GM18861 (cell line): ENCODE results near the gene SGTB.
"Not testable (repeated sequence)": the region's sequence is repeated elsewhere in the genome, so short reads cannot be mapped to it uniquely, and the experiment has no call there.

Source experiments
- ATAC-seq: cut with Tn5 transposase; IDR thresholded peaks from one replicate; pipeline ENCODE4 v1.9.1; 2021; ENCODE audit not compliant: unreplicated experiment

The SGTB gene

DNA sequence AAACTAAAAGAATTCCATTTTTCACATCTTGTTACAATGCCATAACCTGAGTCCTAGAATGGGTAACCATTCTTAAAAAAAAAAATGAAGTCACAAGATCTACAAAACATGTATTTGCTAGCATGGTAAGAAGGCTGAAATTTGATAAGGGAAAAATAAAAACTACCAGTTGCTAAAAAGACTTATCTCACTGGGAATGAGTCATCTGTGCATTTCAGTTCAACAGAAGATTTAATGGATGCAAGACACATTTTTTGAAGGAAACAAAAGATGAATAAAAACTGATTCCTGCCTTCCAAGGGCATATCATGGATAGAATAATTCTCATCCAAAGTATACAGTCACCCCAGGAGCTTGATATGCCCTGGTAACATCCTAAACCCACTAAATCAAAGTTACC is 47.2 kb downstream of the SGTB start:
- ATAC-seq: no peak

- no peak for ATAC-seq
Observed at GRCh38 chr5:65672796-65673195, 49.1 kb downstream of the SGTB start.

DNA sequence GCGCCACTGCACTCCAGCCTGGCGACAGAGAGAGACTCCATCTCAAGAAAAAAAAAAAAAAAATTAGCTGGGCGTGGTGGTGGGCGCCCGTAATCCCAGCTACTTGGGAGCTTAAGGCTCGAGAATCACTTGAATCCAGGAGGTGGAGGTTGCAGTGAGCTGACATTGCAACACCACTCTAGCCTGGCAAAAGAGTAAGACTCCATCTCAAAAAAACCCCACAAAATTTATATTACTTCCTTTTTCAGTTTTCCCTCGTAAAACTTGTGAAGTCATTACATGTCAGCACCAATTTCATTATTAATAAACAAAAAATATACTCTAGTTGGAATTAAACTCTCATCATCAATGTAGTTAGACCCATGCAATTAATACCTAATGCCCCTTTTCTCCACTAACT is 53.2 kb downstream of the SGTB start:
- ATAC-seq: no peak

DNA sequence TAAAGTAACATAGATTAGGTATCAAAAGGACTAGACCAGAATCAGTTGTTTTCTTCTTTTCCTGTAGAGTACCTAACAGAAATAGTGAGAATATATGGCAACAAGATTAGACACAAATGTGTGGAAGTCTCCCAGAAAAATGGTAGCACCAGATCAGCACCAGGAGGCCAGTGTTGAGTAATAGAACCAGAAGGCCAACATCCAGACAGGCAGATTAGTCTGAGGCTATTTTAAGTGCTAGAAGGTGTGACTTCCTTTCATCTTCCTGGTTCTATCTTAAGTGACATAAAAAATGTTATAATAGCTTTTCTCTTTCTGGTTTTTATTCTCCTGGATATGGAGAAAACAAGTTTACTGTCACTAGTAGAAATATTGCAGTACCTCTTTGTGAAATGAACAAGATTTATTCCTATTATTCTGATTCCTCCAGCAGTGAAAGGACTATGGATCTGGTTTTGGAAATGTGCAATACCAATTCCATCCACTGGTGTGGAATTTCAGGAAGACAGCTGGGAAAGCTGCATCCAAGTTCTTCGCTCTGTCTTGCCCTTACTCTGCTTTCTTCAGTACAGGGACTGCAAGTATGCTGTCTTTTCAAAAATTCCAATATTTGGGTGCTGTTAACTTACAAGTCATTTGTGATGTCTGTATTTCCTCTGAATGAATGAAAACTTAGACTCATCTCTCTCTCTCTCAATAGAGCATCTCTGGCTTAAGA is 57.9 kb downstream of the SGTB start:
- ATAC-seq: no peak

GRCh38 chr5:65654713-65655112 is 67.2 kb downstream of the SGTB start:
- no peak for ATAC-seq

- ATAC-seq: no peak
Observed at GRCh38 chr5:65651144-65651543, 70.8 kb downstream of the SGTB start.

DNA sequence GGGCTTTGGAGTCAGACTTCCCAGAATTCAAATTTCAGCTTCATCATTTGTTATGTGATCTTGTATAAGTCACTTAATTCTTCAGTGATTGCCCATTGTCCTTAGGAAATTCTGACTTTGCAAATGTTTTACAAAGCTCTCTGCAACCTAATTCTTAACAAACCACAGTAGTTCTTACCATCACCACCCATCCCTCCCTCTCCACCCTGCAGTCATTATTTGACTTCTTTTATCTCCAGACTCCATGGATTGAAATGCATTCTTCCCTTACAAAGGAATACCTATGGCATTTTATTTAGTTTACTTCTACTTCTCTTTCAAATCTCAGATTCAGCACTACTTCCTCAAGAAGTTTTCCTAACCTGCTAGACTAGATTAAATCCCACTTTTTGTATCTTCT is 74.0 kb downstream of the SGTB start:
- no peak for ATAC-seq

GRCh38 chr5:65646938-65647337 is 75.0 kb downstream of the SGTB start:
- ATAC-seq: no peak

- no peak for ATAC-seq
Observed at GRCh38 chr5:65640240-65640639, 81.7 kb downstream of the SGTB start.

- no peak for ATAC-seq
Observed at GRCh38 chr5:65630981-65631380, 90.9 kb downstream of the SGTB start.

GRCh38 chr5:65625743-65626142 is 96.2 kb downstream of the SGTB start:
- ATAC-seq: no peak

GRCh38 chr5:65624571-65625555 is 97.0 kb downstream of the SGTB start, which contains the start of the genes SHLD3 and TRAPPC13:
SHLD3 (plus strand) TSS chr5:65625027; CDS start chr5:65629588, 4,561 bp downstream.
TRAPPC13 (plus strand) TSS chr5:65625027; CDS start chr5:65625061, 34 bp downstream.
- ATAC-seq: peak; percentile 48

DNA sequence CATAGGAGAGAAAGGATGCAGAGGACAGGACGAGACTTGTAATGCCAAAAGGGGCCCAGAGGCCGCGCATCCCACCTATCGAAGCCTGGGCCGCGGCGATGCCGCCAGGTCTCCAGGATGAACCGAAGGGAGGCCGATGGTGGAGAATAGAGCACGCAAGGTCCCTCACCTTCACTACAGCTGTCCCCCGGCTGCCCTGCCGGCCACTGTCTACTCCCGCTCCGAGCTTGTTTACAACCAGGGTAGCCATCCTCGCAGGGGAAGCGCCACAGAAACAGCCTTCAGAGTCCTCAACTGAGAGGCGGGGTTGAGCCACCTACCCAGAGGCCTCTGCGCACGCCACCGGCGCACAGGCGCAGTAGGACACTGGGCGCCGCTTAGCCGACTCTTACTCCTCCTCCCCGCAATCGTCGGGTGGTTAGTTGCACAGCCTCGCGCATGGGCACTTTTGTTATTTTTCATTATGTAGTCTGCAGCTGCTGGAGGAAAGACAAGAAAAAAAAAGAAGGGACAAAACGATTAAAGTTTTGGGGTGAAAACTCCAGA is 97.8 kb downstream of the SGTB start, which contains the start of gene TRIM23:
TRIM23 (minus strand) TSS at position 309 of the 546 bp plus-strand sequence; CDS start at position 250, 59 bp downstream.
- peak; percentile 90 for ATAC-seq

DNA sequence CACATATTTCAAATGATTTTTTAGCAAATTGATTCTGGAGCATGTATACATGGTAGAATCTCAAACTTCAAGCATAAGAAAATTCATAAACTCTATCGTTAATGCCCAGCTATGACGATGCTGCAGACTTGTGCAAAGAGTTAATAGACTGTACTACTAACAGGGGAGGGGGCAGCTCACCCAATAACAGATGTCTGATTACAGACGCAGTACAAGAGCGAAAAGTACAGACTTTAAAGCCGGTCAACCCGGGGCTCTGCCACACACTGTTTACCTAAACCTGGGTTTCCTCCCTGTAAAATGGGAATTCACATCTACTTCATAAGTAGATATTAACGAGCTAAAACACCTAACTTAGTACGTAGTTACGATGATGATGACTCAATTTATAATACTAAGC is 98.4 kb downstream of the SGTB start:
- no peak for ATAC-seq

DNA sequence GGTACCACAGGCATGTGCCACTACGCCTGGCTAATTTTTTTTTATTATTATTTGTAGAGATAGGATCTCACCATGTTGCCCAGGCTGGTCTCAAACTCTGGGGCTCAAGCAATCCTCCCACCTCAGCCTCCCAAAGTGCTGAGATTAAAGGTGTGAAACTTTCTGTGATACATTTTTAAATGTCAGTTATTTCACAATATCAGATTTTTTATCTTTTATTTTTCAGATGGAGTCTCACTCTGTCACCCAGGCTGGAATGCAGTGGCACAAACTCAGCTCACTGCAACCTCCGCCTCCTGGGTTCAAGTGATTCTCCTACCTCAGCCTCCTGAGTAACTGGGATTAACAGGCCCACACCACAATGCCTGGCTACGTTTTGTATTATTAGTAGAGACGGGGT is 99.9 kb downstream of the SGTB start:
- not testable (repeated sequence) for ATAC-seq

- no peak for ATAC-seq
Observed at GRCh38 chr5:65620021-65620420, 101.9 kb downstream of the SGTB start.
